Skin of body (tissue), 2 donors: ENCODE results near the gene PIK3C2G. TPM values are rescaled to one million over a fixed set of nuclear protein-coding genes. Genes with fewer than 3 reads are reported as not detected.

Experiments
- DNase-seq: peaks from one replicate; lab custom pipeline; 2025; lab: John Stamatoyannopoulos, UW
- total RNA-seq: library from RNA; depleted of rRNA; stranded (reverse); fragments of >200 nt; gene quantifications from one replicate; pipeline ENCODE4 v1.2.3, GENCODE V29; 2014

Gene PIK3C2G
- total RNA-seq, 1 donor from 2014 or later: 18.1 TPM

DNA sequence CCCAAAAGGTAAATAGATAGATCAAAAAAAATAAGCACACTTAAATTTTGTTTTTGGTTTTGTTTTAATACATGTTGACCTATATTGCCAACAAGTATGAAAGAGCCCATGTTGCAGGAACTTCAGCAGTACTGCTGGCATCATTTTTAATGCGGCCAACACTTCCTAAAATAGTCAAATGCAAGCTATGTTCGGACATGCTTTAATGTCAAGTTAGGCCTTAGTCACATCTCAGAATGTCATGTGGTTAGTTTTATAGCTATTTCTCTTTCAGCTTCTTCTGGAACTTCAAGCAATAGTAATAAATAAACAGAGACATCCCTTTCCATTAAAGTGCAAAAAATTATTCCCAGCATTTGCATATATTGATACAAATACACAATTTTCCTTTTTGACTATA, 153.4 kb downstream of the PIK3C2G start:
- DNase-seq: no peak

DNA sequence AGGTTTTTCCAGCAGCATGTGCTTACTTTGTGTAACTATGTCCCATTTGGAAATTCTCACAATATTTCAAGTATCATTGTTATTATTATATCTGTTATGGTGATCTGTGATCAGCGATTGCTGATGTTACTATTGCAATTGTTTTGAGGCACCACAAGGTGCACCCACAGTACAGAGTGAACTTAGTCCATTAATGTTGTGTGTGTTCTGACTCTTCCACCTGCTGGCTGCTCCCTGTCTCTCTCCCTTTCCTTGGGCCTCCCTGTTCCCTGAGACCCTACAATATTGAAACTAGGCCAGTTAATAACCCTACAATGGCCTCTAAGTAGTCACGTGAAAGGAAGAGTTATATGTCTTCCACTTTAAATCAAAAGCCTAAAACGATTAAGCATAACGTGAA, 153.9 kb downstream of the PIK3C2G start:
- no peak for DNase-seq

DNA sequence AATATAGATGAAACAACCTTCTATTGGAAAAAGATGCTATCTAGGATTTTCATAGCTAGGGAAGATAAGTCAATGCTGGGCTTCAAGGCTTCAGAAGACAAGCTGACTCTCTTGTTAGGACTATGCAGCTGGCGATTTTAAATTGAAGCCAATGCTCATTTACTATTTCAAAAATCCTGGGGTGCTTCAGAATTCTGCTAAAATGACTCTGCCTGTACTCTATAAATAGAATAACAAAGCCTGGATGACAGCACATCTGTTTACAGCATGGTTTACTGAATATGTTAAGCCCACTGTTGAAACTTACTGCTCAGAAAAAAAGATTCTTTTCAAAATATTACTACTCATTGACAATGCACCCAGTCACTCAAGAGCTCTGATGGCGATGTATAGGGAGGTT, 155.1 kb downstream of the PIK3C2G start:
- peak; percentile 18 for DNase-seq

DNA sequence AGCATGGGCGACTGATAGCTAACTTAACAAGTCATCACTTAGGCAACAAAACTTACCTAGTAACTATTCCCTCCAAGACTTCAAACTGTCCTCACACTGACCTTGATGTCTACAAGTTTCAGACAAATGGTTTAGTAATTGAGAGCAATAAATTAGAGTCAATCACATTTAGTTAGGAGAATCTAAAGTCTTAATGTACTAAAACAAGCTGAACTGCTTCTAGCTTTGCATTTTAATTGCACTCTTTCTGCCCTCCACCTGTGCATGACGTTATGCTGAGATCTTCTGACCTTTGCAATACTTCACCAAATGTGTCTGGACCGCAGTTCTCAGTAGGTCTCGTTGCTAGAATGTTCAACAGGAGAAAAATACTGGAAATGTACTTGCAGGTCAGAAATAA, 158.0 kb downstream of the PIK3C2G start:
- DNase-seq: no peak

DNA sequence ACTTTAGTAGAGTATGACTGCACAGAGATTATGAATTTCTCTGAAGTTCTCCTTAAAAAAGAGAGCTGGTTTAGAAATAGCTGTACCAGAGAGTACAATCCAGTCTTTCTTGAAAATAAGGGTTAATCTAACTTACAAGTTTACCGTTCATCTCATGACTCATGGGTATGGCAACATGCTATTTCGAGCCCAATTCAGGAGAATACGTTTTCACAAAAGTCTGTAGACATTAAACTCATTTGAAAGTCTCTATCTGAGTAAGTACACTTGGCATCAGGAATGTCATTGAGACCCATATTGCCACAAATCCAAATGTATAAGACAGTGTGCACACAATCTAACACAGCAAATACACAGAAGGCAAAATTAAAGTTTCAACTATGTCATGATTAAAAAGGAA, 160.5 kb downstream of the PIK3C2G start:
- DNase-seq: no peak

DNA sequence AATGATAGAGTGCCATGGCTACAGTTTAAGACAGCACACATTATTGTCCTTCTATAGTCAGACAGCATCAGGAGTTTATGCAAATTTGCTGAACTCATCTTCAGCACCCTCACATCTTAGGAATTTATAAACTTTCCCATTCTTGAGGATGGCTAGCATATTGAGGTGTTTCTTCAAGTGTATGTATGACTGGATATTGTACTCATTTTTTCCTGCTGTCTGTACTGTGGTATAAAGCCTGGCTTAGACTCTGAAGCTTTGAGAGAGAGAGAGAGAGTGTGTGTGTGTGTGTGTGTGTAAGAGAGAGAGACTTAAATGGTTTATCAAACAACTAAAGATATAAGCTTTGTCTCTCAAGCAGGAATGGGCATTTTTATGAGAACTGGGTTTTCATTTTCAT, 161.6 kb downstream of the PIK3C2G start:
- DNase-seq: no peak

DNA sequence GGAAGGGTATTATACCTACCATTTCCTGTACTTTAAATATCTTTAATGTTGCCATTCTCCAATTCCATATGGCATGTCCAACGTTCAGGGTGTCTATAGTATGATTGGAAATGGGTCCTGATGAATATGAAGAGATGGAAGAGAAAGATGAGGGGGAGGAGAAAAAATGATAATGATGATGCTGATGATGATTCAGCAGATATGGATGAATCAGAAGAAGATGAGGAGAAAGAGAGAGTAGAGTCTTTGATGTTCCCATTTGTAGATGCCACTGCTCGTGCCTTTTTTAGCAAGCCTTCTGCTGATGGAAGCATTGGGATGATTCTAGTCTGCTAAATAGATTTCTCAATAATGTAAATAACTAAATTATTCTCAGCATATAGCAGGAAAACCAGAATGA, 163.5 kb downstream of the PIK3C2G start:
- DNase-seq: no peak

DNA sequence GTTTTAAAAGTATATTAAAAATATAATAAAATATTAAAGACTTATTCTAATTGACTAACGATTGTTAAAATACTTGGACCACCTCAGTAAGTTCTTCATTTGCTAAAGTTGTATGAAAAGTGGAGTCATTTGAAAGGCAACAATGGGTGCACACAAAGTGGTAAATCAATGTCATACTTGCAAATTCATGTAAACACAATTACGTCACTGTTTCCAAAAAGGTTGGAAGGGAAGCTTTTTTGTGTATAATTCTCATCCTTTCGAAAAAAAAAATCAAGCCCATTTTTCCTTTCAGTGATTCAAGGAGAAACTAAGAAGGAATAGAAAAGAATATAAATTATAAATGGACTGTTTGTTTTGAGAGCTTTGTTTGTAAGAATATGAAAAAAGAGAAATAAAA, 166.2 kb downstream of the PIK3C2G start:
- DNase-seq: no peak

DNA sequence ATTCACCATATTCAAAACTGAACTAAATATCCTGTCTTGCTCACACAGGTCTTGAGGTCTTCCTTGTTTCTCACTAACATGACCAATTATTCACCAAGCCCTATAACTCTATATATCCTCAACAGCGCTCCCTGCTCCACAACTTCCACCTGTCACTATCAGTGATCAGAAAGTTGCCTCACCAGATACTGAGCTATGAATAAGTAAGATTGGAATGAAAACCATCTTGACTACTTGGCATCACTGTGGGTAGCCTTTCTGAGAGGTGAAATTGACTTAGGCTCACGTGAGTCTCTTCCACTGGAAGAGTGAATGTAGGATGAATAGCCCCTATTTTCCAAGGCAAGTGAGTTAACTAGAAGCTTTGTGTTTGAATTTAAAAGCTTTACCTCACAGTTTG, 167.1 kb downstream of the PIK3C2G start:
- DNase-seq: no peak

DNA sequence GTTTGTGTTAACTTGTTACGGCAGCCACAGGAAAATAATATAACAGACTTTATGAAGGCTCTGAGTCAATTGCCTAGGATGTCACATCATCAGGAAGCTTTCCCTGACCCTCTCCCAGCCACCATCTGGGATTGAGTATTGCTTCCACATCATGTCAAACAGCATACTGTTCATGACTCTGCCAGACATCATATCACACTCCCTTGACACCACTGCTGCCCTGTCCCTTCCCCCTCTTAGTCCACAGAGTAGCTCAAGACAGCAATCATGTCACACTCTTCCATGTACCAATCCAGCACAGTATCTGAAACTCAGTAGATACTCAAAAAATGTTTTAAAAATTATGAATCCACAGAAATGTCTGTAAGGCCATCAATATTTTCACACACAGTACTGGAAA, 168.0 kb downstream of the PIK3C2G start:
- no peak for DNase-seq

DNA sequence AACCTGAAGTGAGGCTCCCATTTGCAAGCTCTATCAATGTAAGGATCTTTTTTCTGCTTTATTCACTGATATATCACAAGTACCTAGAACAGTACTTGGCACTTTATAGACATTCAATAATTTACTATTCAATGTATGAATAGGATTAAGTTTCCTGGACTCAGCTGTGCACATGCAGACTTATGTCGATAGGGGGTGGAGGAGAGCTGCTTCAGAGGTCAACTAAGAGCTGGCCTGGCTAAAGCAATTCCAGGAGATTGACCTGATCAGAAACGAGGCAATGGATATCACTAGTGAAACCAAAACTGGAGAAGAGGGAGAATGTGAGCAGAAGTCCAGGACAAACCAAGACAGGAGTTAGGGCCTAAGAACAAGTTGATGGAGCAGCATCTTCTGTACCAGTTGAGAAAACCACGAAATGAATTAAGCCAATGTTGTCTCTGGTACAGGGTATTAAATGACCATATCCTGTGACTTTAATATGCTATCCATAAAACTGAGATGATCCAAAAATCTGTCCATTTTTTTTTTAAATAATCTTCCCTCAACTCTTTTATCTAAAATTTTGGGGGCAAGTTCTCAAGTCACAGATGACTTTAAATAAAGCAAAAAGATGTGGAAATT, 169.2 kb downstream of the PIK3C2G start:
- no peak for DNase-seq

DNA sequence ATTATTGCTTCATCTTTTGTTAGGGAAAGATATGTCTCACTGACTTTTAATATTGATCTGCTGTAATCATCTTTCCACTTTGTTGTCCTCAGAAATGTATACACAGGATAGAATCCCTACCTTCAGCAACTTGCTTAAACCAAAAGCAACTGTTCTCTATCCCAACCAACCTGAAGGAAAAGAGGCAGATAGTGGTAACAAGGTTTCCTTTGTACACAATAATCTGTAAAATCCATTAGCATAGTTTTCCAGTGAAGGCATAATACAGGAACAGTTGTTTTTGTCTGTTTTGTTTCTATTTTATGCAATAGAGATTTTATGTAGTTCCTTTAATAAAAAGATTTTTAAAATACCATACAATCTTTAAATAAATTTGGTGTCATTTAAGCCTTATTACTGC, 170.5 kb downstream of the PIK3C2G start:
- no peak for DNase-seq

DNA sequence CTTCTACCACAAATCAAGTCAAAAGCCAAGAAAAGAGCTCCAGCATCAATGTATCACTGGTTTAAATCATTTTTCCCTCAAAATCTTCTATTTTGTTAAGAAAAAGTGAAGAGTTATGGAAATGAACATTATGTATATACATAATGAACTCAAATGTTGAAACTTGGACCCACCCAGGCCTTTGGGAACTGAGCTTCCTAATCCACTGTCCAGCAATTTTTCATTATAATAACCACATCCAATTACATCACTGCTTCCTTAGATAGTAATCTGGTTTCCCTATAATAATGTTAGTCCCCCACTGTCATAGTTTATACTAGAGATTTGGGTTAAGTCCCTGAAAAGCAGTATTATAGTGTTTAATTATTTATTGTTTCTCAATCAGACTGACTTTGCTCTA, 170.9 kb downstream of the PIK3C2G start:
- peak; percentile 83 for DNase-seq

DNA sequence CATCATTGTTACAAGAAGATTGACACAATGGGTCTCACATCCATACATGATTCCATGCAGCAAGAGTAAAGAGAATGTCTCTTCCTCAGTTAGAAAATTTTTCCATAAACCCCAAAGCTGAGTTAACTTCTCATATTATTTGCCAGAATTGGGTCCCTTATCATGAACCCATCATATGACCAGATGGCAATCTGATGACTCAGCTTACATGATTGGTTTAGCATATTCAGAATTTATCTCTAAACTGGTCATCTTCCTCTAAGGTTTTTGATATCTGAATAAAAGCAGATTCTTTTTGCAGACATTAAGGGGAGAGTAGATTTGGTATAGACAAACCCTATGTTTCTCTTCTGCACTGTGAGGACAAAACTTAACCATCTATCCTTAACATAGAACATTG, 174.9 kb downstream of the PIK3C2G start:
- DNase-seq: no peak

DNA sequence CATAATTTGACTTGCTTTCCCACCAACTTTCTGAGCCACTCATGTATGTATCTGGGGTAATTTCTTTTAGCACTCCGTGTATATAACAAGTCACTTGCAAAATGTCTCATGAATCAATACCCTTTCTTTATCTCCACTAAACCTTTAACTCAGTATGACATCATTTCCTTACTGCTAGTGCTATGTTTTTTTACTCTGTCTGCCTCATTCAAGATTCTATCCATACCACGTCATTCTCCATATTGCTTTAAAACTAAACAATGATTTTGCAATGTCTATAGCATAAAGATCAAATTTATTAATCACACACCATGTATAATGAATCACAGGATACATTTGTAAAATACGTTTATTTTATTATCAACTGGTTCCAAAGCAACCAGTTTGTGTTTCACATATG, 178.2 kb downstream of the PIK3C2G start:
- no peak for DNase-seq

DNA sequence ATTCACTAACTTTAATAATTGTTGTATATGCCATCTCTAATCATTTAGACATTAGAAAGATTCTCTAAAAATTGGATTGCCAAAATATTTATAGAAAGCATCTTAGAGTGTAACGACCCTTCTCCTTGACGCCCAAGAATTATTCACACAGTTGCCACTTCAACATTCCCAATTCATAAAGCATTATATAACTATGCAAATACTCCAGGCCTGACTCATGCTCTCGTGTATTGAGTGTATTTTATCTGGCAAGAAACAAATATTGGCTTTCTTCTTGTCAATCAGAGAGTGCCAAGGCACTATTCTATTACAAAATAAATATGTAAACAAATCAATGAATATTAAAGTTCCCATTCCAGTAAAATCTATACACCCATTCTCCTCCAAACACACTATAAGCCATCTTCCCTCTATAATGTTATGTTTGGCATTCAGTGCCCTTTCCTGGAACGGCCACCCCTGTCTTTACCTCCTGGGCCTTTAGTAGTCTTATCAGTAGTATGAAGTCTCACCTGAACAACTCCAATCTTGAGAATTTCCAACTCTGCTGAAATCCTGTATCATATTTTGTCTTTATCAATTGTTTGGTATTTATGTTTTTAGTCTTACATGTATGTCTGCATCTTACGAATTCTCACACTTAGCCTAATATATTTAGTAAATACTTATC, 182.6 kb downstream of the PIK3C2G start:
- no peak for DNase-seq

DNA sequence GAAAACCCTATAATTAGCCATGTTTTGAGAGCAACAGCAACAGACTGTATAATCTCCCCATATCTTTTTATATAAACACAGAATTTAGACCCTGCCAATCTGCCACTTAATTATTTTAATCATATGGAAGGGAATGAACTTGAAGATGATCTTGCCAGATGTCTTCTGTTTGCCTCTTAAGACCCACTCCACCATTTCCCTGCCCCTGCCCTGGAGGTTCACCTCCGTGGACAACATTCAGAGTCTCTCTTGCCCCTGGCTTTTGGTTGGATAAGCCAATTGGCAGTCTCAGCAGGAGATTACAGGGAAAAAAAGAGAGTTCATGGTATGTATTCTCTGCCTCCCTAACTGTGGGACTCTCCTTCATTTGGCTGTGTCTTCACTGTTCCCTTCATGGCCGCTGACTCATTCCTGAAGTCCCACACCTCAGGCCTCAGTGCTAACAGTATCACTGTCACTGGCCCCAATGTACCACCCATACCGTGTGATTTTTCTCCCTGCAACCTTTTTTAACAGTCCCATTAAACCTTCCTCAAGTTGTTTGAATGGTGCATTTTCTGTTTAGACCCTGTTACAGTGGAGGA, 184.8 kb downstream of the PIK3C2G start:
- DNase-seq: no peak

DNA sequence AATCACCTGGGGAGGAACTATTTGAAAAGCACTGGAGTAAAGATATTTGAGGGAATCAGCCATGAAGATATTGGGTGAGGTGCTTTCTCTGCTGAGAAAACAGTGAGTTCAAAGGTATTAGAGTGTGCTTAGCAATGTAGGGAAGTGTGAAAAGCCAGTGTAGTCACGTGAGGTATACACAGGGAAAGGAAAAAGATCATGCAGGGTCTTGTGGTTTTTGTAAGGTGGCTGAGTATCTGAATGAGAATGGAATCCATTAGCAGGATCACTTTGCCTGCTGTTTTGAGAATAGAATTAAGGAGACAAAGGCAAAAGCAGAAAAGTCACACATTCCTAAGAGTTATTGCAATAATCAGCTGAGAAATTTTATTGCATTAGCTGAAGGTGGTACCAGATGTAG, 193.0 kb downstream of the PIK3C2G start:
- DNase-seq: no peak

DNA sequence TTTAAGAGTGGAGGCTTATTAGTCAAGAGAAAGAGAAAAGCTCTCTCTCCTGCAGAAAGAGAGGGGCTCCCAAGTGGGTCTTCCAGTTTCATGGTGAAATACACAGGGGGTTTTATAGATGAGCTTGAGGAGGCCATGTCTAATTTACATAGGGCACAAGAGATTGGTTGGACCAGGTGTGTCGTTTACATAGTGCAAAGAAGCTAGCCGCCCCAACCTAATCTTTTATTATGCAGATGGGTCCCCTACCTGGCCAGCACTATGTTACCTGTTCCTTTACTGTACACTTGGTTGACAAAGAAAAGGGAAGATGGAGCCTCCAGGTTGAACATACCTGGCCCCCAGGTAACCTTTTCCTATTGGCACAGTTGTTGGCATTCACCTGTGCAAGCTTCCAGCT, 195.0 kb downstream of the PIK3C2G start:
- no peak for DNase-seq

DNA sequence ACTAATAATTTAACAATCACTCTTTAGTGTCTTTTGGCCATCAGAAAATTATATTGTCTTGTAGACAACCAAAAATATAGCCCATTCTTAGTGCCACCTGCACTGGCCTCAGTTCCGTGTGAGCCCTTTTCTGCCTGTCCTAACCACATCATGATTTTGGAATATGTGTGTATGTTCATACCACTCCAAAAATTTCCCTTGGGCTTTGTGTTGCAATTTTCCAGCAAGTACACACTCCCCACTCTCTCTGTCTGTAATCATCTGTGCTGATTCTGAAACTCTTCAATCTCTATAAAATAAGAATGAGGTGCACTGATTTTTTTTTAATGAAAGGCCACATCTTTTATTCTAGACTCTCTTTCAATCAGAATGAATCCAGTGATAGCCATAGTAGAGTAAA, 196.0 kb downstream of the PIK3C2G start:
- DNase-seq: no peak

DNA sequence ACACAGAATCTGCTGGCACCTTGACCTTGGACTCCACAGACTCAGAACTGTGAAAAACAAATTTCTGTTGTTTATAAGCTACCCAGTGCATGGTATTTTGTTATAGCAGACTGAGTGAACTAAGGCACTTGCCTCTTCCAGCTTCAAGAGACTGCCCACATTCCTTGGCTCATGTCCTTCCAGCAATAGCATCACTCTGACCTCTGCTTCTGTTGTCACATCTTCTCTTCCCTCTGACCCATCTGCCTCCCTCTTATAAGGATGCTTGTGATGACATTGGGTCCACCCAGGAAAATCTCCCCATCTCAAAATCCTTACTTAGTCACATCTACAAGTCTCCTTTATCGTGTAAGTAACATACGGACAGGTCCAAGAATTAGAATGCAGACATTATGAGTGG, 200.4 kb downstream of the PIK3C2G start:
- peak; percentile 14 for DNase-seq

DNA sequence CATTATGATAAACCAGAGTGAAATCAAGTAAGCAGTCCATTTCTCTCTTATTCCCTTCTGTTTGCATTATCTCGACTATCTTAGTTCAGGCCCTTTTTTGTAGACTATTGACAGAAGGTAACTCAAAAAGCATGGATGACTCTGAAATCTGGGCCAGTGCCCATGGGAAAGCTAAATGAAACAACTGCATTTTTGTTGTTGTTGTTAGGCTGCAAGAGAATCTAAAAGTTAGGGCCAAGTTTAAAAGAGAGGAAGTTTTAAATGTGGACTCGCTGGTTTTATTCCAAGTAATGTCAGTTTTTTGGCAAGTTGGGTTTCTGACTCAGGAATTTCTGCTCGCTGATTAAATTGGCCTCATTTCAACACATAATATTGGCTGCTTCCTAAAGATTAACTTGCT, 201.1 kb downstream of the PIK3C2G start:
- peak; percentile 93 for DNase-seq

DNA sequence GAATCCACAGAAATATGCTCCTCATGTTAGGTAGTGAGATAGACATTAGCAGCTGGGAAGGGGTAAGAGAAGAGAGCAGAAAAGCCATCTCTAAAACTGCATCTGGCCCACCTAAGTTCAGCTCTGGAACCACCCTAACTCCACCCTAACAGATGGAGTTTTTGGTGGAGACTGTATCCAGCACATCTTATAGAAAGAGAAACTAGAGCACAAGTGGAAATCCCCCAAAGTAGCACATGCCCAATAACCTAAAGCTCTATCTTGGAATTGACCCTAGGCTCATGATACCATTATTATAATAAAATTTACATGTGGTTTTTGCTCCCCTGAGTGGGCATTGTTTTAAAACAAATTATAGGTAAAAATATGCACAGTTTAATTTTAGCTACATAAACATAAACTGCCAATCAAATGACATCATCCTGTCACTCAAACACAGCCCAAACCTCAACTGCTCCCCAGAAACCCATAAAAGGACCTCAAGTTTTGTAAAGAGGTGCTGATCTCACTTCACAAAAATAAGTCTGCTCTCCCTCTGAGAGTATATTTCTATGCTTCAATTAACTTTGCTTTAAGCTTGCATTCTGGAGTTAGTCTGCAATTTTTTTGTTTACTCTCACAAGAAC, 206.4 kb downstream of the PIK3C2G start:
- no peak for DNase-seq
